ENCODE data around the gene SMIM32. TPM values are rescaled to one million over a fixed set of nuclear protein-coding genes. Genes with fewer than 3 reads are reported as not detected.

SMIM32 gene
- total RNA-seq, 1 donor from 2014 or later = not detected

DNA sequence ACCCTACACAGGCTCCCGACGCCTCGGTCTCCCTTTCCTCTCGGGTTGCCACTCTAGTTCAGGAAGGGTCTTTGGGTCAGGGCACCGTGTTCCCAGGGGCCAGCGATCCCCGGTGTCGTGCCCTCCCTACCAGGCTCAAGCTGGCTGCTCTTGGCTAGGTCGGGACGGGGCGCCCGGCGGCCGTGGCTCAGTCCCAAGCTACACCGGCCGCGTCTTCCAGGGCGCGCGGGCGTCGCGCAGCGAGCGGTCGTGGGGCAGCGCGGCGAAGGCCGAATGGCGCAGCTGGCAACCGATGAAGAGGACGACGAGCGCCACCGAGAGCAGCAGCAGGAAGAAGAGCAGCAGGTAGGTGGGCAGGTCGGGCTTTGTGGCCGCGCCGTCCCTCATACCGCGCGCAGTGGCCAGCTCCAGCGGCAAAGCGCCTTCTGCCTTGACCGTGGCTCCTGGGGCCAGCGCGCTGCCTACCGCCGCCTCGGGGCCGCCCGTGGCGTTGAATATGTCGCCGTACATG is 892 bp downstream of the SMIM32 start:
- no peaks in the 10 kb centered on the region for H3K27me3 ChIP-seq
- H3K4me1 ChIP-seq = peaks cover 0 to 8% of the 10 kb centered on the region in 2 donors
- peaks cover 0 to 11% of the 10 kb centered on the region in 2 donors for H3K36me3 ChIP-seq
- H3K27ac ChIP-seq = no peak overlapping the region
- H3K4me3 ChIP-seq = peak overlapping the region; percentile 43 to 59
- intact Hi-C loops (cut with DNase I) = no loop called here
- no peaks in the 10 kb centered on the region for H3K9me3 ChIP-seq
- DNase-seq (ENCODE audit: low spot score in 2 of 2) = no peak
- TF ChIP-seq, protein P1, sequence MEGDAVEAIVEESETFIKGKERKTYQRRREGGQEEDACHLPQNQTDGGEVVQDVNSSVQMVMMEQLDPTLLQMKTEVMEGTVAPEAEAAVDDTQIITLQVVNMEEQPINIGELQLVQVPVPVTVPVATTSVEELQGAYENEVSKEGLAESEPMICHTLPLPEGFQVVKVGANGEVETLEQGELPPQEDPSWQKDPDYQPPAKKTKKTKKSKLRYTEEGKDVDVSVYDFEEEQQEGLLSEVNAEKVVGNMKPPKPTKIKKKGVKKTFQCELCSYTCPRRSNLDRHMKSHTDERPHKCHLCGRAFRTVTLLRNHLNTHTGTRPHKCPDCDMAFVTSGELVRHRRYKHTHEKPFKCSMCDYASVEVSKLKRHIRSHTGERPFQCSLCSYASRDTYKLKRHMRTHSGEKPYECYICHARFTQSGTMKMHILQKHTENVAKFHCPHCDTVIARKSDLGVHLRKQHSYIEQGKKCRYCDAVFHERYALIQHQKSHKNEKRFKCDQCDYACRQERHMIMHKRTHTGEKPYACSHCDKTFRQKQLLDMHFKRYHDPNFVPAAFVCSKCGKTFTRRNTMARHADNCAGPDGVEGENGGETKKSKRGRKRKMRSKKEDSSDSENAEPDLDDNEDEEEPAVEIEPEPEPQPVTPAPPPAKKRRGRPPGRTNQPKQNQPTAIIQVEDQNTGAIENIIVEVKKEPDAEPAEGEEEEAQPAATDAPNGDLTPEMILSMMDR (IDR thresholded peaks at IDR 0.05) = no peak

DNA sequence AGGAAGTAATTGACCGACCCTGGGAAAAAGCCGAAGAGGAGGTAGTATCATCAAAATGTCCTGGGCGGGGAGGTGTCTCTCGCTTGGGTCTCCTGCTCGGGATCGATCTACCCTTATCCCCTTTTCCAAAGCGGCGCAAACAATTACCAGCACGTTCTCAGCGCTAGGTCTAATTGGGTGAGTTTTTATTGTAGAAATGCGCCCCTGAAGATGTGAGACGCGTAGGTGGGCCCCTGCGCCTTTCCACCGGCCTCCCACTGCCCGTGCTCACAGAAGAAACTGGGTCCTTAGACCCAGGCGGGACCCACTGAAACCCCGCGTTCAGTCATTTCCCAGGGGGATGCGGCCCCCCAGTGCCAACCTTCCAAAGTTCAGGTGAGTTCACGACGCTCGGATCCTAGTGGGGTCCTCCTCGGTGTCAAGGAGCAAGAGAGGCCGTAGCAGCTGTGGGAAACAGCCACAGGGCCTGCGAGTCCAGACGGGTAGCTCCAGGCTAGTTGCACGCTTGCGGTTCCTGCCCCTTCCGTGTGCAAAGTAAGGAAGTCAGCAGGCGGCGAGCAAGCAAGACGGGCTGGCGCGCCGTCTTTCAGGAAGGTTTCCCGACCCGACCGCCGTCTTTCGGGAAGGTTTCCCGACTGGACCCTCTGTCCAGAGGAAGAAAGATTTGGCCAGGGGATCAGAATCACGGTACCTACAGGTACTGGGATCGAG is 1.5 kb downstream of the SMIM32 start:
- H3K9me3 ChIP-seq = no peaks in the 10 kb centered on the region
- TF ChIP-seq, protein P1 (IDR thresholded peaks at IDR 0.05) = no peak

DNA sequence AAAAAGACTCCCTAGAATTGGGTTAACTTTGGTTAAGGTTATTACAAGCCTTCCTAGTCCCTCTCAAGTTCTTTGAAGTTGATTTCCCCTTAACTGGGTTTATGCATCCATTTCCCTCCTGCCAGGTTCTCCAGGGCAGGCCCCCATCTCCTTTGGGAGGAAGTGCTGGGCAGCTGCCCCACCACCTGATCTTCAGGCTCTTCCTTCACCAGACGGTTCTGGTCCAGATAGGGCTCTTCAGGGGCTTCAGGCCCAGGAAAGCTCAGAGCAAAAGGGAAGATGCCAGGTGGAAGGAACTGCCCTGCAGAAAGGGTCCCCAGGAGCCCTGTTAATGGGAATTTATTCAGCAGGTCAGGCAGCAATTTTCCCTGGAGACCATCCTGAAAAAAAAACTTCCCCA is 2.1 kb downstream of the SMIM32 start:
- Histone ChIP-seq H3K36me3 (peaks cover 3 to 15% of the 10 kb centered on the region in 2 donors), H3K27ac (no peak overlapping the region), H3K4me3 (no peak overlapping the region), H3K4me1 (peaks cover 0 to 8% of the 10 kb centered on the region in 2 donors), H3K9me3 (no peaks in the 10 kb centered on the region), H3K27me3 (no peaks in the 10 kb centered on the region)
- intact Hi-C loops (cut with DNase I) = no loop called here
- TF ChIP-seq, protein P1 (IDR thresholded peaks at IDR 0.05) = no peak
- no peak for DNase-seq (ENCODE audit: low spot score in 2 of 2)

More for the DNA sequence above, 1.5 kb downstream of the SMIM32 start:
- H3K27ac ChIP-seq = no peak overlapping the region
- H3K4me3 ChIP-seq = peak overlapping the region; percentile 43 to 59
- intact Hi-C loops (cut with DNase I) = no loop called here
- peaks cover 0 to 8% of the 10 kb centered on the region in 2 donors for H3K4me1 ChIP-seq
- H3K36me3 ChIP-seq = peaks cover 0 to 15% of the 10 kb centered on the region in 2 donors
- H3K27me3 ChIP-seq = no peaks in the 10 kb centered on the region
- no peak for DNase-seq (ENCODE audit: low spot score in 2 of 2)

DNA sequence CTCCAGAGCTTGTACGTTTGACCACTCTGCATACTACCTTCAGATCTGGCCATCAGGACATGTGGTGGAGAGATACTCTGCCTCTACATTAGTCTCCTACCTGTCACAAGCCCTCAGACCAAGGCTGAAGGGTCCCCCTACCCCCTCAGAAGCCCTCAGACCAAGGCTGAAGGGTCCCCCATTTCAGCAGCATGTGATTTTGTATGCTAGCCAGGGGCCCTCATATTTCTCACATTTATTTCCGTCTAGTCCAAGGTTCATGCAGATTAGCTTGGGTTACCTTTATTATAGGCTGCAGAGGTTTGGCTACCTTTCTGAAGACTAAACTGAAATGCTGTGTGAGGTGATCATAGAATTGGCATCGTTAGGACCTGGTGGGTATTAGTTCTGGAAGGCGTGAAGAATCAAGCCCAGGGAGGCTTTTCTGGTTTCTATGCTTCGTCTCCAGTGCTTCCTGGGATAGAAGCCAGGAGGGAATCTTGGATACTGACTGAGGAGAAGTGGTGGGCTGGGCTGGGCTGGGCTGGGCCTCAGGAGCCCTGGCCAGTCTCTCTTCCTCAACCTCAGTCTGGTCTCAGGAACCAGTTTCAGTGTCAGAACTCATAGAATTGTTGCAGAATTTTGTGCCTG is 2.8 kb downstream of the SMIM32 start:
- Histone ChIP-seq H3K27ac (no peak overlapping the region), H3K36me3 (peaks cover 4 to 15% of the 10 kb centered on the region in 2 donors), H3K9me3 (no peaks in the 10 kb centered on the region), H3K4me1 (peaks cover 0 to 8% of the 10 kb centered on the region in 2 donors), H3K27me3 (no peaks in the 10 kb centered on the region), H3K4me3 (no peak overlapping the region)
- intact Hi-C loops (cut with DNase I) = no loop called here
- TF ChIP-seq, protein P1 (IDR thresholded peaks at IDR 0.05) = no peak
- no peak for DNase-seq (ENCODE audit: low spot score in 2 of 2)

DNA sequence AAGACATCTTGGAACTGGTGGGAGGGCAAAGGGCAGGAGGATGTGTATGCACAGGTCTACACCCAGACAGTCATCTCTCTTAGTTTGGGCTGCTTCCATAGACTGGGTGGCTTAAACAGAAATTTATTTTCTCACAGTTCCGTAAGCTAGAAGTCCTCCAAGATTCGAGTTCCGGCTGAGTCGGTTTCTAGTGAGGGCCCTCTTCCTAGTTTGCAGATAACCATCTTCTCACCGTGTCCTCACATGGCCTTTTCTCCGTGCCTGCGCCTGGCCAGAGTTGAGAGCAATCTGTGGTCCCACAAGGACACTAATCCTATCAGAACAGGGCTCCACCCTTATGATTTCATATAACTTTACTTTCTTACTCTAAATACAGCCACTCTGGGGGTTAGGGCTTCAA is 4.1 kb downstream of the SMIM32 start:
- TF ChIP-seq, protein P1 (IDR thresholded peaks at IDR 0.05) = no peak
- H3K4me3 ChIP-seq = no peak overlapping the region
- no peaks in the 10 kb centered on the region for H3K27me3 ChIP-seq
- H3K9me3 ChIP-seq = no peaks in the 10 kb centered on the region
- DNase-seq (ENCODE audit: low spot score in 2 of 2) = no peak
- H3K4me1 ChIP-seq = peaks cover 0 to 8% of the 10 kb centered on the region in 2 donors
- intact Hi-C loops (cut with DNase I) = no loop called here
- peaks cover 4 to 15% of the 10 kb centered on the region in 2 donors for H3K36me3 ChIP-seq
- H3K27ac ChIP-seq = no peak overlapping the region

Measured in ascending aorta (tissue), 2 donors.